ENCODE results near the gene TMEM43.

The TMEM43 gene

DNA sequence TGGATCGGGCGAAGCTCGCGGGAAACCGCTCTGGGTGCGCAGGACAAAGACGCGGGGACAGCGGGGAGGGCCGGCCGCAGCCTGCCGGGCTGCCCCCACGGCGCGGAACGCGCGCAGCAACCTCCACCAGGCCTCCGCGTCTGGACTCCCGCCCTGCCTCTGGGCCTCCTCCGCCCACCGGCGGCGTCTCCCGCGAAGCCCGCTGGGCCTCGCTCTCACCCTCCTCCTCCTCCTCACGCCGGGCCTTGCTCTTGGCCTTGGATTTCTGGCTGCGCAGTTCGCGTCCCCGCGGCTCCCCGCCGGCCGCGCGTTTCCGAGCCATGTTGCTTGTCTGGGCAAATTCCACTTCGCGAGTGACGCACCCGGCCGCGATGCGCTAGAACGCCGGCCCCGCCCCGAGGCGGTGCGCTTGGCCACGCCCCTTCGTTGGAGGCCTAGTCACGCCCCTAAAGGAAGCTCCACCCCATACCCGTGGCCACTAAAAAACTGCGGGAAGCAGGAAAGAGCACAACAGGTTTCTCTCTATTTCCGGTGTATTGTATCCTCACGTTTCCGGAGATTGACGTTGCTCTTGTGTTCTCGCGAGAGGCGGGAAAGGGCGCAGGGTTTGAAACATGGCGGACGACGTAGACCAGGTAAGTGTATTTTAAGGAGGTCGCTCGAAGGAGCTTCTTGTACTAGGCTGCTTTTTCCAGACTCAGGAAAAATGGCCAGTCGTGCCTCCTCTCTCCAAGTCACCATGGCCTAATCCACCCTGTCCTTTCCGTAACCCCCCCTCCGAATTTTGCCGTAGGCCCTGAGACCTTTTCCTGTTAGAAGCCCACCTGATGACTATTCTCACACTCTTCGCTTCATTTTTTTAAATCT, 53.6 kb downstream of the TMEM43 start, which contains the start of the genes LSM3 and XPC:
LSM3 (plus strand) TSS at position 571 of the 867 bp plus-strand sequence; CDS start at position 615, 44 bp downstream.
XPC (minus strand) TSS at position 355 of the 867 bp plus-strand sequence; CDS start at position 322, 33 bp downstream.
- peak; percentile 97 for DNase-seq (ENCODE audit: low read depth)

DNA sequence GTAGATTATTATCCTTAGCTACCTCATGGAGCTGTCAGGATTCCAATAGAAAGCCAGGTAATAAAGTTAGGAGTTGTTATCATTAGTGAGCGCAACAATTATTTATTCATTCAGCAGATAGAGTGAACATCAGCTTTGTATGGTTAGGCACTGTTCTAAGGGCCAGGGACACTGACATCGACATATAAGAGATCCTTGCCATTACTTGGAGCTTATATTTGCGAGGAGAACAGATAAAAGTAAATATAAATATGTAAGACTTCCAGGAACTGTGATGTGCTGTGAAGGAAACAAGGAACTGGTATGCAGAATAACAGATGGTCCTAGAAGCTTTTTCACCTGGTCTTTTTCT, 54.2 kb downstream of the TMEM43 start:
- no peak for DNase-seq (ENCODE audit: low read depth)

DNA sequence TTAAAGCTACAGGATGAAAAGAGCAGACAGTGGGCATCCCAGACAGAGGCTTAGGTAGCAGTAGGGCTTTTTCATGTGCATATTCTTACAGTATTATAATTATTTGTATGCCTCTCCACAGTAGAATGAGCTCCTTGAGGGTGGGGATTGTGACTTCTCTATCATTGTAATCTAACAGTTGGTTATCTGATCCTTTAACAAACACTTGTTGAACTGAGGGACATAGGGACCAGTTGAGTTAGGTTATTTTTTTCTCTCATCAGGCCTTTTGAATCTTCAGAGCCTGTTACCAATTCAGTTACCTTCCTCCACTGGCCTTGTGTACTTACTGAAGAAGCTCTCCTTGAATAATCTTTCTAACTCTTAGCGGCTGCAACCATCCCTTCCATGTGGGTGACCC, 54.9 kb downstream of the TMEM43 start:
- no peak for DNase-seq (ENCODE audit: low read depth)

DNA sequence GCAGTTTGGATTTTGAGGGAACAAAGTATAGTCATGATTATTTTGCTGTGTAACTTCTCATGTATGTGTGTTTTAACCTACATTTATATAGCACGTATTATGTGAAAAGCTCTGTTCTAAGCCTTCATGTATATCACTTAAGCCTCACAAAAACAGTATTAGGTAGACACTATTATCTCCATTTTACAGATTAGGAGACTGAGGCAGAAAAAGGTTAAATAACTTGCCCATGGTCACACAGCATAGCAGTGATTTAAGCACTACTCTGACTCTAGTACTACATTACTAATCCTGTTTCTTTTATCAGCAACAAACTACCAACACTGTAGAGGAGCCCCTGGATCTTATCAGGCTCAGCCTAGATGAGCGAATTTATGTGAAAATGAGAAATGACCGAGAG, 56.4 kb downstream of the TMEM43 start:
- DNase-seq (ENCODE audit: low read depth): no peak

DNA sequence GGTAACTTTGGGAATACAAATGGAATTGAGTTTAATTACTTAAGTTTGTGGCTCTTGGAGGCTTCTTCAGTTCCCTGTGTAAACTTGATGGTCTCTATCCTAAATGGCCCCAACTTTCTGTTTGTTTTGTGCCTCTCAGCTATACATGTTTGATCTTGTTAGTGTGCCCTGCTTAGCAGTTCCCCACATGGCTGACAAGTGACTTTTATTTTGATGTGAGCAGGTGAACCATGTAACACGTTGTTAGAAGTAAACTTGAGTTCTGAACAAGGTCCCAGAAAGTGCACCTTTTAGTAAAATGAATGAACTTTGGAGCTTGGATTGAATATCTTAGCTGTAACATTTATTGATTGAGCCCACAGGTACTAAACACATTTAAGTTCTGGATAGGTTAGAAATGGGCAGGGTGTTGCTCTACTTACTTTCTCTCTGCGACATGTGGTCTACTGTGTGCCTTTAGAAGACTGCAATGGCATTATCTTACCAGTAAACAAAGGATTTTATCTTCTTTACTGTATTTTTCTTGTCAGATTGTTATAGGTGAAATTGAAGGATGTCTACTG, 58.2 kb downstream of the TMEM43 start:
- no peak for DNase-seq (ENCODE audit: low read depth)

DNA sequence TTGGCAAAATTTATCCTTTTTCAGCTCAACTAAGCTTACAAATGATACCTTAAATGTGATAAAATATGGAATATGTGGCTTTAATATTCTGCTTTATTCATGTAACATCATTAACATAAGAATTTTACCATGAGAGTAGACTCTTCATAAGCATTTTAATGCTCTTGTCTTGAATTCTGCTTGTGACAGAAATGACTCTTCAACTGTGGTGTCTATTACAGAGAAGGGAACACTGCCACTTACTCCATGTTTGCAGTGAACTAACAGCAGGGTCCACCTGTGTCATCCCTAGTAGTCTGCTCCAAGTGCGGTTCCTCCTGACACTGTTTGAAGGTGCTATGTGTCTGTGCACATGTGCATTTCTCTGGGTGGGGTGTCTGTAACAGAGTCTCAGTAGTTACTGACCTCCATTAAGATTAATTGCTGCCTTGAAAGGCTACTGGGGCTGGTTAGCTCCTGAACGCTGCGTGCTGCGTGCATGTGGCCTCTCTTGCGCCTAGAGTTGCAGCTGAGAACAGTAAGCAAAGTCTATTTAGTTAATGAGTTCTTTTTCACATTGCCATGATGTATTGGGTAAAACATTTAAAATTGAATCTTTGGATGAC, 62.1 kb downstream of the TMEM43 start:
- DNase-seq (ENCODE audit: low read depth): no peak

DNA sequence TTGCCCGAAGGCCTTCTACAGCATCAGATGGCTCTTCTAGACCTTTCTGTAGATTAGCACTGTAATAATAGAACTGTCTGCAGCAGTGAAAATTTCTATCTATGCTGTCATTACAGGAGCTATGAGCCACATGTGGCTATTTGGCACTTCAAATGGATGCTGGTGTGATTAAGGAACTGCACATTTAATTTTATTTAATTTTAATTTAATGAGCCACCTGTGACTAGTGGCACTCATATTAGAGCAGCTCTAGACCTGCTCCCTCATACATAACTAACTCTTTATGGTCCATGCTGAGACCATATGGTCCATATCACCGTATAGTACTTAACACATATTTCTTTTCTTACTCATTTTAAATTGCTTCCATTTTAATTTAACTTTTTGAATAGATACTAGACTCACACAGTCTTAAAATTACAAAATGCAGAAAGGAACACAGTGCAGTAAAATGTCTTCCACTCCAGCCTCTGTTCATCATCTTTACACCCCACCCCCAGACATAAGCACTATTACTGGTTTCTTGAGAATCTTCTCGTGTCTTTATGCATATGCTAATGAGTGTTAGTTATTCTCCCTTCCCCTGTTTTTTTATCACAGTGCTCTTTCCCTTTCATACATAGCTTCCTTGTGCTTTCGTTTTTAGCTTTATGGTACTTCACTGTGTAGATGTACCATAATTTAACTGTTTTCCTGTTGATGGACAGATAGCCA, 63.3 kb downstream of the TMEM43 start:
- no peak for DNase-seq (ENCODE audit: low read depth)
